Mesothelial cell of epicardium (in vitro differentiated cells): ENCODE data around the gene NHERF2. TPM values are rescaled to one million over a fixed set of nuclear protein-coding genes. Genes with fewer than 3 reads are reported as not detected.

Experiments used
- DNase-seq, 2 experiments: peaks; one replicate each; pipeline ENCODE4 v3.0.0; 2021; ENCODE audit warnings: low spot score in 2 of 2; ENCODE audit not compliant: unreplicated experiment in 2 of 2
- H3K27ac Mint-ChIP-seq: 2 replicates; pipeline ENCODE4 v1.8.0; 2021; ENCODE audit warnings: mixed read lengths
- H3K27me3 Mint-ChIP-seq: 2 replicates; pipeline ENCODE4 v1.8.0; 2021; ENCODE audit warnings: low read depth, mixed read lengths
- H3K36me3 Mint-ChIP-seq: 2 replicates; pipeline ENCODE4 v1.8.0; 2021; ENCODE audit warnings: mixed read lengths
- H3K4me1 Mint-ChIP-seq: 2 replicates; pipeline ENCODE4 v1.8.0; 2021; ENCODE audit warnings: mixed read lengths
- H3K4me3 Mint-ChIP-seq: 2 replicates; pipeline ENCODE4 v1.8.0; 2021; ENCODE audit warnings: mild to moderate bottlenecking, moderate library complexity, mixed read lengths
- H3K9me3 Mint-ChIP-seq: 2 replicates; pipeline ENCODE4 v1.8.0; 2021; ENCODE audit warnings: mixed read lengths
- total RNA-seq: library from RNA; stranded (reverse); gene quantifications from 3 replicates; pipeline ENCODE4 v1.2.1, GENCODE V29; 2021
- TF ChIP-seq, protein P1 (sequence below): fragments of 200-600 bp; sonication (generic); IDR thresholded peaks from one replicate; pipeline ENCODE4 v1.5.0; 2021; ENCODE audit warnings: antibody characterized with exemption; ENCODE audit not compliant: unreplicated experiment

Gene NHERF2
- total RNA-seq, 1 donor from 2014 or later: 51.3 TPM

DNA sequence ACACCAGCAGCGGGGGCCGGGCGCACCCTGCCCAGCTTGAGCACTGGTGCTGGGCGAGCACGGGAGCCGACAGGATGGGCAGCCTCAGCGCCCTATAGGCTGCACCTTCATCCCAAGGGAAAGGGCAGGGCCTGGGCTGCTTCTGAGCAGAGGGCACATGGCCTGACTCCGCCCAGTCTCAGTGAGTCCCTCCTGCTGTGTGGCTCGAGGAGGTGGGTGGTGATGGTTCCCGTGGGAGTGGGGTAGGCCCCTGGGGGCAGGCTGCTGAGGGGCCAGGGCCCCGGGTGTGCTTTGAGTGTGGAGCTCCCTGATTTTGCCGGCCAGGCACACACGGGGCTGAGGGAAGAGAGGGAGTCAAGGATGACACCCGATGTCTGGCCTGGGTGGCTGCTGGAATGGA is 59.0 kb downstream of the NHERF2 start:
- Mint-ChIP-seq H3K27me3 (no peaks in the 10 kb centered on the region), H3K27ac (no peak overlapping the region), H3K4me1 (peaks cover 4% of the 10 kb centered on the region), H3K36me3 (peaks cover 11% of the 10 kb centered on the region), H3K9me3 (no peaks in the 10 kb centered on the region), H3K4me3 (no peak overlapping the region)
- TF ChIP-seq, protein P1, sequence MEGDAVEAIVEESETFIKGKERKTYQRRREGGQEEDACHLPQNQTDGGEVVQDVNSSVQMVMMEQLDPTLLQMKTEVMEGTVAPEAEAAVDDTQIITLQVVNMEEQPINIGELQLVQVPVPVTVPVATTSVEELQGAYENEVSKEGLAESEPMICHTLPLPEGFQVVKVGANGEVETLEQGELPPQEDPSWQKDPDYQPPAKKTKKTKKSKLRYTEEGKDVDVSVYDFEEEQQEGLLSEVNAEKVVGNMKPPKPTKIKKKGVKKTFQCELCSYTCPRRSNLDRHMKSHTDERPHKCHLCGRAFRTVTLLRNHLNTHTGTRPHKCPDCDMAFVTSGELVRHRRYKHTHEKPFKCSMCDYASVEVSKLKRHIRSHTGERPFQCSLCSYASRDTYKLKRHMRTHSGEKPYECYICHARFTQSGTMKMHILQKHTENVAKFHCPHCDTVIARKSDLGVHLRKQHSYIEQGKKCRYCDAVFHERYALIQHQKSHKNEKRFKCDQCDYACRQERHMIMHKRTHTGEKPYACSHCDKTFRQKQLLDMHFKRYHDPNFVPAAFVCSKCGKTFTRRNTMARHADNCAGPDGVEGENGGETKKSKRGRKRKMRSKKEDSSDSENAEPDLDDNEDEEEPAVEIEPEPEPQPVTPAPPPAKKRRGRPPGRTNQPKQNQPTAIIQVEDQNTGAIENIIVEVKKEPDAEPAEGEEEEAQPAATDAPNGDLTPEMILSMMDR: no peak
- no peak for DNase-seq

GRCh38 chr16:2086106-2086742 is 59.5 kb downstream of the NHERF2 start:
- TF ChIP-seq, protein P1: no peak
- DNase-seq: no peak
- Mint-ChIP-seq H3K4me1 (peaks cover 4% of the 10 kb centered on the region), H3K4me3 (no peak overlapping the region), H3K27me3 (no peaks in the 10 kb centered on the region), H3K36me3 (peaks cover 11% of the 10 kb centered on the region), H3K9me3 (no peaks in the 10 kb centered on the region), H3K27ac (no peak overlapping the region)

- TF ChIP-seq, protein P1: no peak
- Mint-ChIP-seq H3K27me3 (no peaks in the 10 kb centered on the region), H3K9me3 (no peaks in the 10 kb centered on the region), H3K4me3 (no peak overlapping the region), H3K27ac (no peak overlapping the region), H3K4me1 (peaks cover 4% of the 10 kb centered on the region), H3K36me3 (peaks cover 11% of the 10 kb centered on the region)
- no peak for DNase-seq
Observed at GRCh38 chr16:2086812-2087747, 60.4 kb downstream of the NHERF2 start.

DNA sequence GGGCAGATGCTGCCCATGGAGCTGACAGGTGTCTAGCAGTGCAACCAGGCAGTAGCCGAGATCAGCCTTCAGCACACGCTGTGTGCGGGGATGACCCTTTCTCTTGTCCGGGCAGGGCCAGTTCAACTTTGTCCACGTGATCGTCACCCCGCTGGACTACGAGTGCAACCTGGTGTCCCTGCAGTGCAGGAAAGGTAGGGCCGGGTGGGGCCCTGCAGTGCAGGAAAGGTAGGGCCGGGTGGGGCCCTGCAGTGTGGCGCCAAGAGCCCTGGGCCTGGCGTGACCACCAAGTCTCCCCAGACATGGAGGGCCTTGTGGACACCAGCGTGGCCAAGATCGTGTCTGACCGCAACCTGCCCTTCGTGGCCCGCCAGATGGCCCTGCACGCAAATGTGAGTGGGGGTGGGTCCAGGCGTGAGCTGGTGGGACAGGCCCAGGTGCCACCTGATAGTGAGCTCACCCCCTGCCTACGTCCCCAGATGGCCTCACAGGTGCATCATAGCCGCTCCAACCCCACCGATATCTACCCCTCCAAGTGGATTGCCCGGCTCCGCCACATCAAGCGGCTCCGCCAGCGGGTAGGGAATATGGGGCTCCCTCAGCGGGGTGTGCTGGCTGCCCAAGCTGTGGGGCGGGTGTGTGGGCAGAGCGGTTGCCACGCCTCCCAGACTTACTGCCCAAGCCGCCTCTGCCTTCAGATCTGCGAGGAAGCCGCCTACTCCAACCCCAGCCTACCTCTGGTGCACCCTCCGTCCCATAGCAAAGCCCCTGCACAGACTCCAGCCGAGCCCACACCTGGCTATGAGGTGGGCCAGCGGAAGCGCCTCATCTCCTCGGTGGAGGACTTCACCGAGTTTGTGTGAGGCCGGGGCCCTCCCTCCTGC is 61.3 kb downstream of the NHERF2 start:
- TF ChIP-seq, protein P1: no peak
- Mint-ChIP-seq H3K36me3 (peaks cover 6% of the 10 kb centered on the region), H3K9me3 (no peaks in the 10 kb centered on the region), H3K27ac (no peak overlapping the region), H3K4me3 (no peak overlapping the region), H3K27me3 (no peaks in the 10 kb centered on the region), H3K4me1 (no peaks in the 10 kb centered on the region)
- no peak for DNase-seq

Other genes starting within 250 kb of the NHERF2 start
- gene SPSB3, start 244.3 kb upstream of the NHERF2 start, total RNA-seq: 49.6 to 51.4 TPM (median 50.0 TPM) in 3 replicates
- gene NUBP2, start 243.9 kb upstream of the NHERF2 start, total RNA-seq: 62.9 to 65.3 TPM (median 63.6 TPM) in 3 replicates
- 0.34 to 0.63 TPM (median 0.35 TPM) in 3 replicates for gene IGFALS, start 233.2 kb upstream of the NHERF2 start, total RNA-seq
- gene HAGH, start 200.1 kb upstream of the NHERF2 start, total RNA-seq: 27.8 to 29.8 TPM (median 29.7 TPM) in 3 replicates
- gene FAHD1, start 199.7 kb upstream of the NHERF2 start, total RNA-seq: 21.3 to 24.1 TPM (median 23.1 TPM) in 3 replicates
- gene MEIOB, start 154.7 kb upstream of the NHERF2 start, total RNA-seq: not detected in 3 replicates
- 0.22 to 0.36 TPM in 2 of 3 replicates, not detected in the other for gene HS3ST6, start 108.5 kb upstream of the NHERF2 start, total RNA-seq
- 13.1 to 14.1 TPM (median 13.4 TPM) in 3 replicates for gene MSRB1, start 83.7 kb upstream of the NHERF2 start, total RNA-seq
- 0.40 to 0.45 TPM in 2 of 3 replicates, not detected in the other for gene RPL3L, start 72.2 kb upstream of the NHERF2 start, total RNA-seq
- gene NDUFB10, start 67.4 kb upstream of the NHERF2 start, total RNA-seq: 92.9 to 103 TPM (median 95.0 TPM) in 3 replicates
- 2,265 to 2,496 TPM (median 2,379 TPM) in 3 replicates for gene RPS2, start 62.1 kb upstream of the NHERF2 start, total RNA-seq
- not detected in 3 replicates for gene RNF151, start 60.0 kb upstream of the NHERF2 start, total RNA-seq
- gene TBL3, start 54.8 kb upstream of the NHERF2 start, total RNA-seq: 35.5 to 40.6 TPM (median 37.2 TPM) in 3 replicates
- gene NOXO1, start 45.4 kb upstream of the NHERF2 start, total RNA-seq: 0.42 to 1.3 TPM (median 0.73 TPM) in 3 replicates
- 22.8 to 26.5 TPM (median 23.7 TPM) in 3 replicates for gene GFER, start 42.7 kb upstream of the NHERF2 start, total RNA-seq
- gene SYNGR3, start 36.9 kb upstream of the NHERF2 start, total RNA-seq: 0.49 to 1.3 TPM (median 1.0 TPM) in 3 replicates
- 50.6 to 52.7 TPM (median 52.7 TPM) in 3 replicates for gene ZNF598, start 17.1 kb upstream of the NHERF2 start, total RNA-seq
- 14.0 to 16.1 TPM (median 15.4 TPM) in 3 replicates for gene NPW, start 7.1 kb upstream of the NHERF2 start, total RNA-seq
- gene NTHL1, start 20.9 kb downstream of the NHERF2 start, total RNA-seq: 27.6 to 31.1 TPM (median 29.7 TPM) in 3 replicates
- gene TSC2, start 21.1 kb downstream of the NHERF2 start, total RNA-seq: 242 to 250 TPM (median 243 TPM) in 3 replicates
- 173 to 183 TPM (median 175 TPM) in 3 replicates for gene PKD1, start 109.0 kb downstream of the NHERF2 start, total RNA-seq
- 1.1 to 1.5 TPM (median 1.3 TPM) in 3 replicates for gene RAB26, start 121.7 kb downstream of the NHERF2 start, total RNA-seq
- 63.1 to 68.5 TPM (median 66.1 TPM) in 3 replicates for gene TRAF7, start 128.9 kb downstream of the NHERF2 start, total RNA-seq
- gene CASKIN1, start 169.7 kb downstream of the NHERF2 start, total RNA-seq: 8.9 to 9.8 TPM (median 9.8 TPM) in 3 replicates
- gene MLST8, start 178.6 kb downstream of the NHERF2 start, total RNA-seq: 45.9 to 49.0 TPM (median 47.2 TPM) in 3 replicates
- gene BRICD5, start 184.0 kb downstream of the NHERF2 start, total RNA-seq: 11.9 to 14.4 TPM (median 13.0 TPM) in 3 replicates
- gene PGP, start 187.9 kb downstream of the NHERF2 start, total RNA-seq: 15.2 to 17.9 TPM (median 16.8 TPM) in 3 replicates
- 29.3 to 36.3 TPM (median 33.0 TPM) in 3 replicates for gene E4F1, start 196.7 kb downstream of the NHERF2 start, total RNA-seq
- gene DNASE1L2, start 209.5 kb downstream of the NHERF2 start, total RNA-seq: 1.0 to 1.4 TPM (median 1.2 TPM) in 3 replicates
- 53.3 to 54.8 TPM (median 54.5 TPM) in 3 replicates for gene ECI1, start 224.7 kb downstream of the NHERF2 start, total RNA-seq
- 229 to 243 TPM (median 229 TPM) in 3 replicates for gene RNPS1, start 241.2 kb downstream of the NHERF2 start, total RNA-seq